ENCODE data around the gene CNNM2.

DNA sequence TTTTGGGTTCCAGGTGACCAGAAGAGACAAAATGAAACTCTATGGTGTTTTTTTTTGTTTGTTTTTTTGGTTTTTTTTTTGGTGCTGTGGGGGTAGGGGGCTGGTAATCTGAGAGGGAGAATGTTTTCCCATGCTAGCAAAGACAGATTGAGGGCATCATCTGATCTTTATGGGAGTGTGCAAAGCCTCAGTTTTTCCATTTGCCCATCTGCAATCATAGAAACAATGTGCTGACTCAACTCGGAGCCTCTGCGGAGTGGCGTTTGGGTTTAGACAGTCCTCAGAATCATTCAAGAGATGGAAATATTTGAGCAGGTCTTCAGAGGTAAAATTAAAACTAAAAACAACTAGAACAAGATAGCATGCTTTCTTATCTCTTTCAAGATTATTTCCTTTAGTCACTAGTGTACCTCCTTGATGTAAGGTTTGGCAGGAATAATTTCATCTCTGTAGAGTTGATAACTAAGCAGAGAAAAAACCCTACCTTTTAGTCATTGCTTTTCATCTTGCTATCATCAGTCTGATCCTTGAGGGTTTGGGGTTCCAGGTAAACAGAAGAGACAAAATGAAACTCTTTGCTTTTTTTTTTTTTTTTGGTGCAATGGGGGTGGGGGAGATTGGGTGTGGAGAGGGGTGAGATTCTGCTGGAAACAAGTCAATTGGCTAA lies 18.0 kb downstream of the CNNM2 start:
- TF ChIP-seq, protein P1, sequence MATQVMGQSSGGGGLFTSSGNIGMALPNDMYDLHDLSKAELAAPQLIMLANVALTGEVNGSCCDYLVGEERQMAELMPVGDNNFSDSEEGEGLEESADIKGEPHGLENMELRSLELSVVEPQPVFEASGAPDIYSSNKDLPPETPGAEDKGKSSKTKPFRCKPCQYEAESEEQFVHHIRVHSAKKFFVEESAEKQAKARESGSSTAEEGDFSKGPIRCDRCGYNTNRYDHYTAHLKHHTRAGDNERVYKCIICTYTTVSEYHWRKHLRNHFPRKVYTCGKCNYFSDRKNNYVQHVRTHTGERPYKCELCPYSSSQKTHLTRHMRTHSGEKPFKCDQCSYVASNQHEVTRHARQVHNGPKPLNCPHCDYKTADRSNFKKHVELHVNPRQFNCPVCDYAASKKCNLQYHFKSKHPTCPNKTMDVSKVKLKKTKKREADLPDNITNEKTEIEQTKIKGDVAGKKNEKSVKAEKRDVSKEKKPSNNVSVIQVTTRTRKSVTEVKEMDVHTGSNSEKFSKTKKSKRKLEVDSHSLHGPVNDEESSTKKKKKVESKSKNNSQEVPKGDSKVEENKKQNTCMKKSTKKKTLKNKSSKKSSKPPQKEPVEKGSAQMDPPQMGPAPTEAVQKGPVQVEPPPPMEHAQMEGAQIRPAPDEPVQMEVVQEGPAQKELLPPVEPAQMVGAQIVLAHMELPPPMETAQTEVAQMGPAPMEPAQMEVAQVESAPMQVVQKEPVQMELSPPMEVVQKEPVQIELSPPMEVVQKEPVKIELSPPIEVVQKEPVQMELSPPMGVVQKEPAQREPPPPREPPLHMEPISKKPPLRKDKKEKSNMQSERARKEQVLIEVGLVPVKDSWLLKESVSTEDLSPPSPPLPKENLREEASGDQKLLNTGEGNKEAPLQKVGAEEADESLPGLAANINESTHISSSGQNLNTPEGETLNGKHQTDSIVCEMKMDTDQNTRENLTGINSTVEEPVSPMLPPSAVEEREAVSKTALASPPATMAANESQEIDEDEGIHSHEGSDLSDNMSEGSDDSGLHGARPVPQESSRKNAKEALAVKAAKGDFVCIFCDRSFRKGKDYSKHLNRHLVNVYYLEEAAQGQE (IDR thresholded peaks at IDR 0.05; ENCODE audit: insufficient read depth in 1 of 2, low read depth in 2 of 2, low read length in 2 of 2) = no peak
- no peak for TF ChIP-seq TAF1 (IDR thresholded peaks at IDR 0.05; ENCODE audit: borderline replicate concordance, insufficient read depth, low read length)

Data from PFSK-1 (cell line).